SK-N-SH treated with all-trans-retinoic acid at 6 μM for 48 hours (cell line): ENCODE results near the gene SAMD3.

Experiments used
- ATAC-seq: fragments of 200-7000 bp; cut with Tn5 transposase; 3 replicates; pipeline ENCODE4 v1.9.1; 2020; ENCODE audit warnings: mild to moderate bottlenecking, moderate library complexity
- ARNTL ChIP-seq: fragments of 450-650 bp; formaldehyde crosslinking; IDR thresholded peaks from 2 replicates; pipeline ENCODE4 v1.5.0; 2020; ENCODE audit warnings: low read depth, mild to moderate bottlenecking, moderate library complexity, borderline replicate concordance
- BACH2 ChIP-seq: fragments of 250-450 bp; sonication (Bioruptor Pico); IDR thresholded peaks from 2 replicates; pipeline ENCODE4 v1.9.0; 2021; ENCODE audit warnings: mild to moderate bottlenecking, borderline replicate concordance
- CSDC2 ChIP-seq: fragments of 250-450 bp; sonication (Bioruptor Pico); IDR thresholded peaks from 2 replicates; pipeline ENCODE4 v1.5.0; 2020; ENCODE audit warnings: mild to moderate bottlenecking, moderate library complexity
- ESRRG ChIP-seq: fragments of 250-450 bp; sonication (Bioruptor Pico); IDR thresholded peaks from 2 replicates; pipeline ENCODE4 v1.6.1; 2021; ENCODE audit warnings: mild to moderate bottlenecking
- GLIS3 ChIP-seq: fragments of 250-450 bp; sonication (Bioruptor Pico); IDR thresholded peaks from 2 replicates; pipeline ENCODE4 v1.5.0; 2020; ENCODE audit warnings: mild to moderate bottlenecking, moderate library complexity
- ISL1 ChIP-seq: fragments of 250-450 bp; sonication (Bioruptor Pico); IDR thresholded peaks from 2 replicates; pipeline ENCODE4 v2.1.2; 2022; ENCODE audit warnings: mild to moderate bottlenecking, moderate library complexity
- OSR1 ChIP-seq: fragments of 250-450 bp; sonication (Bioruptor Pico); IDR thresholded peaks from 2 replicates; pipeline ENCODE4 v1.8.0; 2022; ENCODE audit warnings: moderate library complexity, mild to moderate bottlenecking, inconsistent platforms
- PPARA ChIP-seq: fragments of 250-450 bp; sonication (Bioruptor Pico); IDR thresholded peaks from 2 replicates; pipeline ENCODE4 v1.5.0; 2020; ENCODE audit warnings: mild to moderate bottlenecking, borderline replicate concordance
- RARB ChIP-seq: fragments of 250-450 bp; sonication (Bioruptor Pico); IDR thresholded peaks from 2 replicates; pipeline ENCODE4 v1.8.0; 2021; ENCODE audit warnings: mild to moderate bottlenecking, moderate library complexity
- SNAI2 ChIP-seq: fragments of 250-450 bp; sonication (Bioruptor Pico); IDR thresholded peaks from 2 replicates; pipeline ENCODE4 v1.5.0; 2020; ENCODE audit warnings: mild to moderate bottlenecking, moderate library complexity
- TCF4 ChIP-seq: fragments of 250-450 bp; sonication (Bioruptor Pico); IDR thresholded peaks from 2 replicates; pipeline ENCODE4 v1.8.0; 2021; ENCODE audit warnings: mild to moderate bottlenecking, moderate library complexity, borderline replicate concordance
- TOX ChIP-seq: fragments of 250-450 bp; sonication (Bioruptor Pico); IDR thresholded peaks from 2 replicates; pipeline ENCODE4 v1.8.0; 2021; ENCODE audit warnings: mild to moderate bottlenecking, moderate library complexity, borderline replicate concordance
- ZC3H10 ChIP-seq: fragments of 250-450 bp; sonication (Bioruptor Pico); IDR thresholded peaks from 2 replicates; pipeline ENCODE4 v1.5.1; 2021; ENCODE audit warnings: mild to moderate bottlenecking, moderate library complexity
- ZFP3 ChIP-seq: fragments of 250-450 bp; sonication (Bioruptor Pico); IDR thresholded peaks from 2 replicates; pipeline ENCODE4 v1.5.0; 2020; ENCODE audit warnings: mild to moderate bottlenecking, moderate library complexity
- ZFP30 ChIP-seq: fragments of 450-650 bp; formaldehyde crosslinking; IDR thresholded peaks from 2 replicates; pipeline ENCODE4 v1.5.0; 2022; ENCODE audit warnings: mild to moderate bottlenecking, moderate library complexity
- ZNF565 ChIP-seq: fragments of 450-650 bp; formaldehyde crosslinking; conservative IDR thresholded peaks from 2 replicates; pipeline ENCODE4 v1.5.0; 2020; ENCODE audit warnings: low read depth, mild to moderate bottlenecking, moderate library complexity
- ZNF70 ChIP-seq: fragments of 450-650 bp; formaldehyde crosslinking; IDR thresholded peaks from 2 replicates; pipeline ENCODE4 v1.5.0; 2020; ENCODE audit warnings: mild to moderate bottlenecking, moderate library complexity
- ZNF8 ChIP-seq: fragments of 450-650 bp; formaldehyde crosslinking; IDR thresholded peaks from 2 replicates; pipeline ENCODE4 v1.5.0; 2020; ENCODE audit warnings: mild to moderate bottlenecking, moderate library complexity
- TF ChIP-seq, protein P1 (sequence below): fragments of 250-450 bp; sonication (Bioruptor Pico); IDR thresholded peaks from 2 replicates; pipeline ENCODE4 v1.5.1; 2020; ENCODE audit warnings: low read depth, mild to moderate bottlenecking, moderate library complexity
- TF ChIP-seq, protein P2 (sequence below): fragments of 250-450 bp; sonication (Bioruptor Pico); IDR thresholded peaks from 2 replicates; pipeline ENCODE4 v1.5.1; 2021; ENCODE audit warnings: mild to moderate bottlenecking, moderate library complexity
- TF ChIP-seq, protein P3 (sequence below): fragments of 250-450 bp; sonication (Bioruptor Pico); IDR thresholded peaks from 2 replicates; pipeline ENCODE4 v1.8.0; 2020; ENCODE audit warnings: mild to moderate bottlenecking, moderate library complexity, borderline replicate concordance
- TF ChIP-seq, protein P4 (sequence below): fragments of 250-450 bp; sonication (Bioruptor Pico); IDR thresholded peaks from 2 replicates; pipeline ENCODE4 v1.8.0; 2021; ENCODE audit warnings: low read depth, mild to moderate bottlenecking, moderate library complexity, borderline replicate concordance

SAMD3 gene

DNA sequence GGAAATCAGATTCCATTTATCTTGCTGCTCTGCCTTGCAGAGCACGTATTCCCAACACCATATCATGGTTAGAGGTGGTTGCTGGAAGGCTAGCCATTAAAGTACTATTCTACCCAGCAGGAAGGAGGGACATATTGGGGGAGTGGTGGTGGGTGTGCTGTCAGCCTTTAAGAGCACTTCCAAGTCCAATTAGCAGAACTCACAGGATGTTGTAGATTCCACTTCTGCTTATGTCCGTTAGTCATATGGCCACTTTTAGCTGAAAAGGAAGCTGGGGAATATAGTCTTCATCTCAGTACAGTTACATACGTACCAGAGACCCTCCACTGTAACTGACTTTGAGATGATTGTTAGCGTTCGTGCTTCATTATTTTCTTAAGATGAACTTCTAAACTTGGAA is 94.4 kb downstream of the SAMD3 start (continued):
- TF ChIP-seq, protein P1, sequence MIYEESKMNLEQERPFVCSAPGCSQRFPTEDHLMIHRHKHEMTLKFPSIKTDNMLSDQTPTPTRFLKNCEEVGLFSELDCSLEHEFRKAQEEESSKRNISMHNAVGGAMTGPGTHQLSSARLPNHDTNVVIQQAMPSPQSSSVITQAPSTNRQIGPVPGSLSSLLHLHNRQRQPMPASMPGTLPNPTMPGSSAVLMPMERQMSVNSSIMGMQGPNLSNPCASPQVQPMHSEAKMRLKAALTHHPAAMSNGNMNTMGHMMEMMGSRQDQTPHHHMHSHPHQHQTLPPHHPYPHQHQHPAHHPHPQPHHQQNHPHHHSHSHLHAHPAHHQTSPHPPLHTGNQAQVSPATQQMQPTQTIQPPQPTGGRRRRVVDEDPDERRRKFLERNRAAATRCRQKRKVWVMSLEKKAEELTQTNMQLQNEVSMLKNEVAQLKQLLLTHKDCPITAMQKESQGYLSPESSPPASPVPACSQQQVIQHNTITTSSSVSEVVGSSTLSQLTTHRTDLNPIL (CRISPR knock-in tag): no peak
- TF ChIP-seq ZC3H10 (CRISPR knock-in tag) (no peak), TOX (CRISPR knock-in tag) (no peak), ZNF8 (no peak), CSDC2 (CRISPR knock-in tag) (no peak), ZNF565 (no peak)
- TF ChIP-seq, protein P2, sequence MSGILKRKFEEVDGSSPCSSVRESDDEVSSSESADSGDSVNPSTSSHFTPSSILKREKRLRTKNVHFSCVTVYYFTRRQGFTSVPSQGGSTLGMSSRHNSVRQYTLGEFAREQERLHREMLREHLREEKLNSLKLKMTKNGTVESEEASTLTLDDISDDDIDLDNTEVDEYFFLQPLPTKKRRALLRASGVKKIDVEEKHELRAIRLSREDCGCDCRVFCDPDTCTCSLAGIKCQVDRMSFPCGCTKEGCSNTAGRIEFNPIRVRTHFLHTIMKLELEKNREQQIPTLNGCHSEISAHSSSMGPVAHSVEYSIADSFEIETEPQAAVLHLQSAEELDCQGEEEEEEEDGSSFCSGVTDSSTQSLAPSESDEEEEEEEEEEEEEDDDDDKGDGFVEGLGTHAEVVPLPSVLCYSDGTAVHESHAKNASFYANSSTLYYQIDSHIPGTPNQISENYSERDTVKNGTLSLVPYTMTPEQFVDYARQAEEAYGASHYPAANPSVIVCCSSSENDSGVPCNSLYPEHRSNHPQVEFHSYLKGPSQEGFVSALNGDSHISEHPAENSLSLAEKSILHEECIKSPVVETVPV (CRISPR knock-in tag): no peak

DNA sequence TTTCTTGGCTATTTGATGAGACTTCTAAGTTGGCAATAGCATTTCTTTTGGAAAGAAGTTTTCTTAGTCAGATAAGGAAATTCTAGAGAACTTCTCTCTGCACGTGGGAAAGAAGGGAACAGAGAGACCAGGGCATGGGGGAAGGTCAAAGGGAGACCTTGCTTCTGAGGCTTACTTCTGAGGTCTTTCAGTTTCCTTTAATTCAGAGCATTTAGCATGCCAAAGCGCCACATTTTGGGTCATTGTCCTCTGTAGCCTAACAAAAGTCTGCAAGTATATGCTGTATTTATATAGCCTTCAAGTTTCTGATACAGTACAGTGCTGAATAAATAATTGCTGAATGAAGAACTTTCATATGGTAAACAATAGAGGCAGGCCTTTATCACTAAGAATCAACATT is 95.6 kb downstream of the SAMD3 start:
- ATAC-seq: no peak
- TF ChIP-seq SNAI2 (CRISPR knock-in tag) (no peak), ZNF8 (no peak), ZNF565 (no peak), TCF4 (CRISPR knock-in tag) (no peak), ZC3H10 (CRISPR knock-in tag) (no peak), TOX (CRISPR knock-in tag) (no peak), GLIS3 (no peak), PPARA (CRISPR knock-in tag) (no peak), ZFP30 (CRISPR knock-in tag) (no peak), BACH2 (no peak), ZNF70 (CRISPR knock-in tag) (no peak), OSR1 (CRISPR knock-in tag) (no peak)

DNA sequence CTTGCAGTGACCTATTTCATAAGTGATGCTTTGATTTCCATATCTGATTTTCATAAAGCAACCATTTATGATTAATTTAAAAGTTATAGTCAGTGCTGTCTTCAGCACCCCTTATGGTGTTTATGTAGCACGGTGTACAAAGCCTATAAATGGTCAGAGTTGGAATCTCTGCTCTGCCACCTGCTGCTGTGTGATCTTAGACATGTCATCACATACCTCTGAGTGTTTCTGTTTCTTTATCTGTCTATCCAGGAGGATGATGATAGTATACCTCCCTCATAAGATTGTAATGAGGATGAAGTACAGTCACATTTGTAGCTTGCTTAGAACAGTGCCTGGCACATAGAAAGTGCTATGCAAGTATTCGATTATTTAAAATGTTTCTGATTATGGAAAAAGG is 100.5 kb downstream of the SAMD3 start:
- no peak for TF ChIP-seq ISL1 (CRISPR knock-in tag)
- no peak for TF ChIP-seq ZNF8
- TF ChIP-seq, protein P3, sequence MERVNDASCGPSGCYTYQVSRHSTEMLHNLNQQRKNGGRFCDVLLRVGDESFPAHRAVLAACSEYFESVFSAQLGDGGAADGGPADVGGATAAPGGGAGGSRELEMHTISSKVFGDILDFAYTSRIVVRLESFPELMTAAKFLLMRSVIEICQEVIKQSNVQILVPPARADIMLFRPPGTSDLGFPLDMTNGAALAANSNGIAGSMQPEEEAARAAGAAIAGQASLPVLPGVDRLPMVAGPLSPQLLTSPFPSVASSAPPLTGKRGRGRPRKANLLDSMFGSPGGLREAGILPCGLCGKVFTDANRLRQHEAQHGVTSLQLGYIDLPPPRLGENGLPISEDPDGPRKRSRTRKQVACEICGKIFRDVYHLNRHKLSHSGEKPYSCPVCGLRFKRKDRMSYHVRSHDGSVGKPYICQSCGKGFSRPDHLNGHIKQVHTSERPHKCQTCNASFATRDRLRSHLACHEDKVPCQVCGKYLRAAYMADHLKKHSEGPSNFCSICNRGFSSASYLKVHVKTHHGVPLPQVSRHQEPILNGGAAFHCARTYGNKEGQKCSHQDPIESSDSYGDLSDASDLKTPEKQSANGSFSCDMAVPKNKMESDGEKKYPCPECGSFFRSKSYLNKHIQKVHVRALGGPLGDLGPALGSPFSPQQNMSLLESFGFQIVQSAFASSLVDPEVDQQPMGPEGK: no peak
- TF ChIP-seq, protein P2 (CRISPR knock-in tag): no peak
- TF ChIP-seq ARNTL: no peak
- TF ChIP-seq RARB: no peak
- no peak for TF ChIP-seq ZNF565
- no peak for TF ChIP-seq ZFP3
- no peak for TF ChIP-seq ESRRG (CRISPR knock-in tag)
- TF ChIP-seq CSDC2 (CRISPR knock-in tag): no peak
- TF ChIP-seq, protein P1 (CRISPR knock-in tag): no peak
- no peak for TF ChIP-seq ZFP30 (CRISPR knock-in tag)
- TF ChIP-seq, protein P4, sequence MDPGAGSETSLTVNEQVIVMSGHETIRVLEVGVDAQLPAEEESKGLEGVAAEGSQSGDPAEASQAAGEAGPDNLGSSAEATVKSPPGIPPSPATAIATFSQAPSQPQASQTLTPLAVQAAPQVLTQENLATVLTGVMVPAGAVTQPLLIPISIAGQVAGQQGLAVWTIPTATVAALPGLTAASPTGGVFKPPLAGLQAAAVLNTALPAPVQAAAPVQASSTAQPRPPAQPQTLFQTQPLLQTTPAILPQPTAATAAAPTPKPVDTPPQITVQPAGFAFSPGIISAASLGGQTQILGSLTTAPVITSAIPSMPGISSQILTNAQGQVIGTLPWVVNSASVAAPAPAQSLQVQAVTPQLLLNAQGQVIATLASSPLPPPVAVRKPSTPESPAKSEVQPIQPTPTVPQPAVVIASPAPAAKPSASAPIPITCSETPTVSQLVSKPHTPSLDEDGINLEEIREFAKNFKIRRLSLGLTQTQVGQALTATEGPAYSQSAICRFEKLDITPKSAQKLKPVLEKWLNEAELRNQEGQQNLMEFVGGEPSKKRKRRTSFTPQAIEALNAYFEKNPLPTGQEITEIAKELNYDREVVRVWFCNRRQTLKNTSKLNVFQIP (CRISPR knock-in tag): no peak
- no peak for TF ChIP-seq SNAI2 (CRISPR knock-in tag)
- no peak for TF ChIP-seq GLIS3
- no peak for TF ChIP-seq OSR1 (CRISPR knock-in tag)
- no peak for TF ChIP-seq TCF4 (CRISPR knock-in tag)
- no peak for ATAC-seq
